HEK293 (cell line): Measurements from ENCODE around the gene TPBGL.

Experiments used
- CTCF ChIA-PET: fragments of 350-600 bp; formaldehyde crosslinking; extraction: SDS; loops from one replicate; lab custom pipeline; 2021; ENCODE audit warnings: antibody characterized with exemption; lab: Yijun Ruan, JAX
- POLR2A ChIA-PET: fragments of 300-600 bp; formaldehyde crosslinking; extraction: SDS; loops from one replicate; lab custom pipeline; 2020; ENCODE audit warnings: antibody characterized with exemption, inconsistent platforms; lab: Yijun Ruan, JAX
- H3K27ac ChIP-seq: fragments of 200-500 bp; sonication (Bioruptor generic); 2 replicates; pipeline ENCODE4 v1.5.1; 2014; ENCODE audit warnings: low read depth, low read length, control low read depth, inconsistent platforms; ENCODE audit errors: extremely low read depth
- H3K36me3 ChIP-seq, 2 experiments: fragments of 200-500 bp in 1 of 2; sonication (Bioruptor generic) in 1 of 2; 1 replicate in 1 of 2; 2 replicates in 1 of 2; pipeline ENCODE4 v1.5.1; 2014 to 2017; ENCODE audit warnings: inconsistent platforms in 2 of 2, low read length in 2 of 2; ENCODE audit not compliant: control insufficient read depth in 2 of 2, insufficient read depth in 1 of 2
- H3K4me1 ChIP-seq: fragments of 200-500 bp; sonication (Bioruptor generic); 2 replicates; pipeline ENCODE4 v1.5.1; 2014; ENCODE audit warnings: mild to moderate bottlenecking, low read length, inconsistent platforms; ENCODE audit not compliant: control insufficient read depth, insufficient read depth
- H3K4me3 ChIP-seq: 2 replicates; pipeline ENCODE4 v1.5.1; 2011; ENCODE audit warnings: low read depth, mild to moderate bottlenecking, control low read depth, low read length, moderate library complexity
- H3K9me3 ChIP-seq: fragments of 200-500 bp; sonication (Bioruptor generic); 2 replicates; pipeline ENCODE4 v1.5.1; 2014; ENCODE audit warnings: low read depth, low read length, inconsistent platforms; ENCODE audit not compliant: control insufficient read depth, insufficient read depth
- BCL11B ChIP-seq: fragments of 450-650 bp; formaldehyde crosslinking; IDR thresholded peaks from 2 replicates; pipeline ENCODE4 v1.5.1; 2016; ENCODE audit warnings: low read depth, missing biosample characterization, missing genetic modification characterization
- OVOL3 ChIP-seq: fragments of 450-650 bp; formaldehyde crosslinking; IDR thresholded peaks from 2 replicates; pipeline ENCODE4 v1.5.1; 2016; ENCODE audit warnings: missing biosample characterization, missing genetic modification characterization
- ZIC2 ChIP-seq: fragments of 450-650 bp; formaldehyde crosslinking; IDR thresholded peaks from 2 replicates; pipeline ENCODE4 v1.5.1; 2016; ENCODE audit warnings: missing biosample characterization, missing genetic modification characterization
- ZNF10 ChIP-seq: fragments of 450-650 bp; formaldehyde crosslinking; IDR thresholded peaks from 2 replicates; pipeline ENCODE4 v1.5.1; 2017; ENCODE audit warnings: missing biosample characterization, missing genetic modification characterization
- ZNF138 ChIP-seq: fragments of 450-650 bp; formaldehyde crosslinking; IDR thresholded peaks from 2 replicates; pipeline ENCODE4 v1.5.1; 2016; ENCODE audit warnings: missing biosample characterization, missing genetic modification characterization, borderline replicate concordance
- ZNF214 ChIP-seq: fragments of 450-650 bp; formaldehyde crosslinking; IDR thresholded peaks from 2 replicates; pipeline ENCODE4 v1.5.1; 2017; ENCODE audit warnings: missing biosample characterization, mild to moderate bottlenecking, missing genetic modification characterization, borderline replicate concordance
- ZNF223 ChIP-seq: fragments of 450-650 bp; formaldehyde crosslinking; IDR thresholded peaks from 2 replicates; pipeline ENCODE4 v1.5.1; 2016; ENCODE audit warnings: missing biosample characterization, missing genetic modification characterization
- ZNF274 ChIP-seq, 2 experiments: fragments of 200-500 bp in 1 of 2; fragments of 450-650 bp in 1 of 2; sonication (Bioruptor generic) in 1 of 2; formaldehyde crosslinking in 1 of 2; IDR thresholded peaks; 2 replicates each; pipeline versions ENCODE4 v1.5.1 to v1.6.1; 2014 to 2016; ENCODE audit warnings: borderline replicate concordance in 1 of 2, inconsistent platforms in 1 of 2, low read length in 1 of 2, missing biosample characterization in 1 of 2, missing genetic modification characterization in 1 of 2
- ZNF354C ChIP-seq: fragments of 450-650 bp; formaldehyde crosslinking; IDR thresholded peaks from 2 replicates; pipeline ENCODE4 v1.5.1; 2016; ENCODE audit warnings: missing biosample characterization, missing genetic modification characterization, low read depth, borderline replicate concordance
- ZNF404 ChIP-seq: fragments of 450-650 bp; formaldehyde crosslinking; IDR thresholded peaks from 2 replicates; pipeline ENCODE4 v1.5.1; 2017; ENCODE audit warnings: missing biosample characterization, missing genetic modification characterization
- ZNF423 ChIP-seq: fragments of 450-650 bp; formaldehyde crosslinking; IDR thresholded peaks from 2 replicates; pipeline ENCODE4 v1.5.1; 2016; ENCODE audit warnings: missing biosample characterization, missing genetic modification characterization
- ZNF433 ChIP-seq: fragments of 450-650 bp; formaldehyde crosslinking; IDR thresholded peaks from 2 replicates; pipeline ENCODE4 v1.5.1; 2016; ENCODE audit warnings: missing biosample characterization, missing genetic modification characterization, low read depth
- ZNF501 ChIP-seq: fragments of 450-650 bp; formaldehyde crosslinking; IDR thresholded peaks from 2 replicates; pipeline ENCODE4 v1.5.1; 2016; ENCODE audit warnings: missing biosample characterization, missing genetic modification characterization
- ZNF529 ChIP-seq: fragments of 450-650 bp; formaldehyde crosslinking; IDR thresholded peaks from 2 replicates; pipeline ENCODE4 v1.5.1; 2017; ENCODE audit warnings: missing genetic modification characterization, missing biosample characterization; ENCODE audit not compliant: insufficient replicate concordance
- ZNF571 ChIP-seq: fragments of 450-650 bp; formaldehyde crosslinking; IDR thresholded peaks from 2 replicates; pipeline ENCODE4 v1.5.0; 2017; ENCODE audit warnings: missing biosample characterization, missing genetic modification characterization
- ZNF600 ChIP-seq: fragments of 450-650 bp; formaldehyde crosslinking; IDR thresholded peaks from 2 replicates; pipeline ENCODE4 v1.5.1; 2016; ENCODE audit warnings: missing biosample characterization, missing genetic modification characterization
- ZNF629 ChIP-seq: fragments of 450-650 bp; formaldehyde crosslinking; IDR thresholded peaks from 2 replicates; pipeline ENCODE4 v1.5.1; 2017; ENCODE audit warnings: missing biosample characterization, missing genetic modification characterization
- ZNF664 ChIP-seq: fragments of 450-650 bp; formaldehyde crosslinking; IDR thresholded peaks from 2 replicates; pipeline ENCODE4 v1.5.1; 2016; ENCODE audit warnings: missing biosample characterization, missing genetic modification characterization
- ZNF785 ChIP-seq: fragments of 450-650 bp; formaldehyde crosslinking; IDR thresholded peaks from 2 replicates; pipeline ENCODE4 v1.5.1; 2016; ENCODE audit warnings: missing biosample characterization, missing genetic modification characterization
- ZNF792 ChIP-seq: fragments of 450-650 bp; formaldehyde crosslinking; IDR thresholded peaks from 2 replicates; pipeline ENCODE4 v1.5.1; 2016; ENCODE audit warnings: missing biosample characterization, missing genetic modification characterization
- ZSCAN23 ChIP-seq: fragments of 450-650 bp; formaldehyde crosslinking; IDR thresholded peaks from 2 replicates; pipeline ENCODE4 v1.5.1; 2016; ENCODE audit warnings: missing biosample characterization, missing genetic modification characterization
- ZSCAN30 ChIP-seq: fragments of 450-650 bp; IDR thresholded peaks from 2 replicates; pipeline ENCODE4 v1.5.1; 2018; ENCODE audit warnings: missing biosample characterization, mild to moderate bottlenecking, missing genetic modification characterization, moderate library complexity
- TF ChIP-seq, protein P1 (sequence below): fragments of 450-650 bp; formaldehyde crosslinking; conservative IDR thresholded peaks from 2 replicates; pipeline ENCODE4 v1.5.1; 2016; ENCODE audit warnings: low read depth, missing biosample characterization, missing genetic modification characterization
- TF ChIP-seq, protein P2 (sequence below): sonication (generic); formaldehyde crosslinking; IDR thresholded peaks from 2 replicates; pipeline ENCODE4 v1.8.1; 2022; ENCODE audit warnings: mild to moderate bottlenecking, moderate library complexity, missing genetic modification reagents
- TF ChIP-seq, protein P3 (sequence below): fragments of 450-650 bp; formaldehyde crosslinking; IDR thresholded peaks from 2 replicates; pipeline ENCODE4 v1.5.1; 2016; ENCODE audit warnings: missing biosample characterization, missing genetic modification characterization

TPBGL gene

DNA sequence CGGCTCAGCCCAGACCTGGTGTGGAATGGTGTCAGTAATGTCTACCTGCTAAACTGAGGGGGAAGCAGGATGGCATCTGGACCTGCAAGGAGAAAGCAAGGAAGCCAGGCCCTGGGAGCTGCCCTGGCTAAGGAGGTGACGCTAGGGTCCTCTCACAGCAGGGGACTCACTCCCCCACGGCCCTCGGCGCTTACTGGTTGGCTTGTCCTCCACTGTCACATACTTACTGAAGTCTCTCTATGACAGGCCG lies 48.9 kb downstream of the TPBGL start:
- POLR2A ChIA-PET, result no interaction called here
- Histone ChIP-seq H3K4me3 (no peak overlapping the region), H3K9me3 (no peaks in the 10 kb centered on the region), H3K27ac (no peak overlapping the region), H3K4me1 (no peaks in the 10 kb centered on the region), H3K36me3 (no peaks in the 10 kb centered on the region)
- no peak for TF ChIP-seq ZNF785 (tag by site-specific recombination)
- TF ChIP-seq ZNF10 (tag by site-specific recombination), result no peak
- TF ChIP-seq ZNF792 (tag by site-specific recombination), result no peak
- TF ChIP-seq, protein P1, sequence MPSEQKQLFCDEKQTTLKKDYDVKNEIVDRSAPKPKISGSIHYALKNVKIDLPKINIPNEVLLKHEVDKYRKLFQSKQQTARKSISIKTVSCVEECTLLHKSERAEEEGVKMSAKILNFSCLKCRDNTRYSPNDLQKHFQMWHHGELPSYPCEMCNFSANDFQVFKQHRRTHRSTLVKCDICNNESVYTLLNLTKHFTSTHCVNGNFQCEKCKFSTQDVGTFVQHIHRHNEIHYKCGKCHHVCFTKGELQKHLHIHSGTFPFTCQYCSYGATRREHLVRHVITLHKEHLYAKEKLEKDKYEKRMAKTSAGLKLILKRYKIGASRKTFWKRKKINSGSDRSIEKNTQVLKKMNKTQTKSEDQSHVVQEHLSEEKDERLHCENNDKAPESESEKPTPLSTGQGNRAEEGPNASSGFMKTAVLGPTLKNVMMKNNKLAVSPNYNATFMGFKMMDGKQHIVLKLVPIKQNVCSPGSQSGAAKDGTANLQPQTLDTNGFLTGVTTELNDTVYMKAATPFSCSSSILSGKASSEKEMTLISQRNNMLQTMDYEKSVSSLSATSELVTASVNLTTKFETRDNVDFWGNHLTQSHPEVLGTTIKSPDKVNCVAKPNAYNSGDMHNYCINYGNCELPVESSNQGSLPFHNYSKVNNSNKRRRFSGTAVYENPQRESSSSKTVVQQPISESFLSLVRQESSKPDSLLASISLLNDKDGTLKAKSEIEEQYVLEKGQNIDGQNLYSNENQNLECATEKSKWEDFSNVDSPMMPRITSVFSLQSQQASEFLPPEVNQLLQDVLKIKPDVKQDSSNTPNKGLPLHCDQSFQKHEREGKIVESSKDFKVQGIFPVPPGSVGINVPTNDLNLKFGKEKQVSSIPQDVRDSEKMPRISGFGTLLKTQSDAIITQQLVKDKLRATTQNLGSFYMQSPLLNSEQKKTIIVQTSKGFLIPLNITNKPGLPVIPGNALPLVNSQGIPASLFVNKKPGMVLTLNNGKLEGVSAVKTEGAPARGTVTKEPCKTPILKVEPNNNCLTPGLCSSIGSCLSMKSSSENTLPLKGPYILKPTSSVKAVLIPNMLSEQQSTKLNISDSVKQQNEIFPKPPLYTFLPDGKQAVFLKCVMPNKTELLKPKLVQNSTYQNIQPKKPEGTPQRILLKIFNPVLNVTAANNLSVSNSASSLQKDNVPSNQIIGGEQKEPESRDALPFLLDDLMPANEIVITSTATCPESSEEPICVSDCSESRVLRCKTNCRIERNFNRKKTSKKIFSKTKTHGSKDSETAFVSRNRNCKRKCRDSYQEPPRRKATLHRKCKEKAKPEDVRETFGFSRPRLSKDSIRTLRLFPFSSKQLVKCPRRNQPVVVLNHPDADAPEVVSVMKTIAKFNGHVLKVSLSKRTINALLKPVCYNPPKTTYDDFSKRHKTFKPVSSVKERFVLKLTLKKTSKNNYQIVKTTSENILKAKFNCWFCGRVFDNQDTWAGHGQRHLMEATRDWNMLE (tag by site-specific recombination), result no peak
- no peak for TF ChIP-seq ZIC2 (tag by site-specific recombination)
- no peak for TF ChIP-seq ZNF274 (IDR thresholded peaks at IDR 0.05; ENCODE audit: low read length)
- no peak for TF ChIP-seq ZNF274 (tag by site-specific recombination; IDR thresholded peaks at IDR 0.05; ENCODE audit: borderline replicate concordance)
- no peak for TF ChIP-seq ZNF433 (tag by site-specific recombination)
- no peak for TF ChIP-seq ZNF423 (tag by site-specific recombination)
- TF ChIP-seq BCL11B, result no peak
- TF ChIP-seq ZNF664 (tag by site-specific recombination), result no peak
- TF ChIP-seq ZNF223, result no peak
- CTCF ChIA-PET, result interaction anchor here (0.6 to 1.8 kb wide), 3 partner anchors 9 to 95 kb away, joined by 3 to 7 read pairs (median 3); no protein-coding TSS in a partner anchor

DNA sequence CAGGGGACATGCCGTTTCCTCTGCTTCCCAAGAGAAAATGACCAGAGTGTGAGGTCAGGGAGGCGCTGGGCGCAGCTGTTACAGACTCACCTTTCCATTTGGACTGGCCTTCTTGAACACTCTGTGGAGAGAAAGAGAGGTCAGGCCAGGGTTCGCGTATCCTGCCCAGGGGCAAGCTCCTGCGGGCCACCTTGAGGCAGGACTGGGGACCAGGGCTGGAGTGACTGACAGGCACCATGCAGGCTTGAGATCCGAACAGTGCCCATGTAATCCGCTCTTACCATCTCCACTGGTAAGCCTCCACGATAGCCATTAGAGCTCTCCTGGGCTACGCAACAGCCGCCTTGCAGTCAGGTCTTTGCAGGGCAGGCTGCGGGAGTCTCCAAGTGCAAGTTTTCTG lies 49.3 kb downstream of the TPBGL start:
- H3K4me1 ChIP-seq, result no peaks in the 10 kb centered on the region
- CTCF ChIA-PET, result interaction anchor here (0.6 to 1.0 kb wide), 2 partner anchors 9 to 52 kb away, joined by 3 read pairs; no protein-coding TSS in a partner anchor

More for the DNA sequence above, 49.3 kb downstream of the TPBGL start:
- no peak overlapping the region for H3K4me3 ChIP-seq
- no peaks in the 10 kb centered on the region for H3K9me3 ChIP-seq
- H3K36me3 ChIP-seq, result no peaks in the 10 kb centered on the region
- POLR2A ChIA-PET, result no interaction called here
- no peak overlapping the region for H3K27ac ChIP-seq
- TF ChIP-seq, protein P2, sequence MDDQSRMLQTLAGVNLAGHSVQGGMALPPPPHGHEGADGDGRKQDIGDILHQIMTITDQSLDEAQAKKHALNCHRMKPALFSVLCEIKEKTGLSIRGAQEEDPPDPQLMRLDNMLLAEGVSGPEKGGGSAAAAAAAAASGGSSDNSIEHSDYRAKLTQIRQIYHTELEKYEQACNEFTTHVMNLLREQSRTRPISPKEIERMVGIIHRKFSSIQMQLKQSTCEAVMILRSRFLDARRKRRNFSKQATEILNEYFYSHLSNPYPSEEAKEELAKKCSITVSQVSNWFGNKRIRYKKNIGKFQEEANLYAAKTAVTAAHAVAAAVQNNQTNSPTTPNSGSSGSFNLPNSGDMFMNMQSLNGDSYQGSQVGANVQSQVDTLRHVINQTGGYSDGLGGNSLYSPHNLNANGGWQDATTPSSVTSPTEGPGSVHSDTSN, result no peak
- no peak for TF ChIP-seq ZNF214 (tag by site-specific recombination)
- no peak for TF ChIP-seq ZNF629 (tag by site-specific recombination)
- TF ChIP-seq ZNF529 (tag by site-specific recombination), result no peak
- TF ChIP-seq ZSCAN30 (tag by site-specific recombination), result no peak
- TF ChIP-seq, protein P3, sequence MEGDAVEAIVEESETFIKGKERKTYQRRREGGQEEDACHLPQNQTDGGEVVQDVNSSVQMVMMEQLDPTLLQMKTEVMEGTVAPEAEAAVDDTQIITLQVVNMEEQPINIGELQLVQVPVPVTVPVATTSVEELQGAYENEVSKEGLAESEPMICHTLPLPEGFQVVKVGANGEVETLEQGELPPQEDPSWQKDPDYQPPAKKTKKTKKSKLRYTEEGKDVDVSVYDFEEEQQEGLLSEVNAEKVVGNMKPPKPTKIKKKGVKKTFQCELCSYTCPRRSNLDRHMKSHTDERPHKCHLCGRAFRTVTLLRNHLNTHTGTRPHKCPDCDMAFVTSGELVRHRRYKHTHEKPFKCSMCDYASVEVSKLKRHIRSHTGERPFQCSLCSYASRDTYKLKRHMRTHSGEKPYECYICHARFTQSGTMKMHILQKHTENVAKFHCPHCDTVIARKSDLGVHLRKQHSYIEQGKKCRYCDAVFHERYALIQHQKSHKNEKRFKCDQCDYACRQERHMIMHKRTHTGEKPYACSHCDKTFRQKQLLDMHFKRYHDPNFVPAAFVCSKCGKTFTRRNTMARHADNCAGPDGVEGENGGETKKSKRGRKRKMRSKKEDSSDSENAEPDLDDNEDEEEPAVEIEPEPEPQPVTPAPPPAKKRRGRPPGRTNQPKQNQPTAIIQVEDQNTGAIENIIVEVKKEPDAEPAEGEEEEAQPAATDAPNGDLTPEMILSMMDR (tag by site-specific recombination), result no peak
- TF ChIP-seq ZNF501 (tag by site-specific recombination), result no peak
- TF ChIP-seq ZNF571 (tag by site-specific recombination), result no peak
- TF ChIP-seq ZNF600, result no peak
- no peak for TF ChIP-seq ZSCAN23
- TF ChIP-seq ZNF354C (tag by site-specific recombination), result no peak
- no peak for TF ChIP-seq OVOL3 (tag by site-specific recombination)
- no peak for TF ChIP-seq ZNF404
- no peak for TF ChIP-seq ZNF138 (tag by site-specific recombination)
